ENCODE results near the gene HIGD1A. TPM values are rescaled to one million over a fixed set of nuclear protein-coding genes. Genes with fewer than 3 reads are reported as not detected.
A peak's percentile ranks its signal among the peaks of the same experiment; 100 is the strongest.

HIGD1A gene
- total RNA-seq, 4 donors from 2014 or later, result 171 to 217 (median 211) TPM

- no peaks in the 10 kb centered on the region for H3K27me3 ChIP-seq
- TF ChIP-seq POLR2A (IDR thresholded peaks at IDR 0.05), result peak in 1 of 2 donors; percentile 18
- TF ChIP-seq CTCF (IDR thresholded peaks at IDR 0.05), result no peak
- 80 to 86% methylated on average over 6 of the region's 6 CpGs for WGBS, 2 donors
- no peaks in the 10 kb centered on the region for H3K9me3 ChIP-seq
- peak overlapping the region in 2 of 3 donors; percentile 10 to 53 for H3K27ac ChIP-seq
- intact Hi-C loops (cut with DNase I), result no loop called here
- DNase-seq, result no peak
- peaks cover 0 to 19% of the 10 kb centered on the region in 2 donors for H3K4me1 ChIP-seq
- H3K36me3 ChIP-seq, result no peaks in the 10 kb centered on the region
- H3K4me3 ChIP-seq (replicated peaks in 1 of 3), result no peak overlapping the region
Observed at GRCh38 chr3:42851228-42851834, 47.0 kb upstream of the HIGD1A start.

- H3K36me3 ChIP-seq, result no peaks in the 10 kb centered on the region
- intact Hi-C loops (cut with DNase I), result no loop called here
- no peak overlapping the region for H3K4me3 ChIP-seq (replicated peaks in 1 of 3)
- TF ChIP-seq CTCF (IDR thresholded peaks at IDR 0.05) (no peak), POLR2A (IDR thresholded peaks at IDR 0.05) (no peak)
- no peak for DNase-seq
- no peaks in the 10 kb centered on the region for H3K27me3 ChIP-seq
- H3K4me1 ChIP-seq, result peaks cover 0 to 22% of the 10 kb centered on the region in 2 donors
- H3K9me3 ChIP-seq, result no peaks in the 10 kb centered on the region
- WGBS, 2 donors, result 93 to 96% methylated on average over 3 of the region's 3 CpGs
- H3K27ac ChIP-seq, result peak overlapping the region in 1 of 3 donors; percentile 53
Observed at GRCh38 chr3:42850263-42850662, 46.0 kb upstream of the HIGD1A start.

GRCh38 chr3:42849017-42849416, 44.7 kb upstream of the HIGD1A start:
- DNase-seq, result no peak
- no peak overlapping the region for H3K27ac ChIP-seq
- H3K36me3 ChIP-seq, result no peaks in the 10 kb centered on the region
- no peak overlapping the region for H3K4me3 ChIP-seq (replicated peaks in 1 of 3)
- WGBS, 2 donors, result 96 to 97% methylated on average over 7 of the region's 7 CpGs
- H3K9me3 ChIP-seq, result no peaks in the 10 kb centered on the region
- no peaks in the 10 kb centered on the region for H3K27me3 ChIP-seq
- intact Hi-C loops (cut with DNase I), result no loop called here
- H3K4me1 ChIP-seq, result peaks cover 5 to 26% of the 10 kb centered on the region in 2 donors
- TF ChIP-seq CTCF (IDR thresholded peaks at IDR 0.05), result no peak
- TF ChIP-seq POLR2A (IDR thresholded peaks at IDR 0.05), result no peak

- Histone ChIP-seq H3K27me3 (no peaks in the 10 kb centered on the region), H3K4me3 (replicated peaks in 1 of 3) (no peak overlapping the region), H3K4me1 (peaks cover 5 to 22% of the 10 kb centered on the region in 2 donors), H3K36me3 (no peaks in the 10 kb centered on the region), H3K27ac (peak overlapping the region; percentile 11 to 44 (median 32)), H3K9me3 (no peaks in the 10 kb centered on the region)
- DNase-seq, result peak; percentile 13 to 20
- WGBS, 2 donors, result 57 to 58% methylated on average over 4 of the region's 4 CpGs
- TF ChIP-seq POLR2A (IDR thresholded peaks at IDR 0.05), result no peak
- no peak for TF ChIP-seq CTCF (IDR thresholded peaks at IDR 0.05)
- intact Hi-C loops (cut with DNase I), result no loop called here
Observed at GRCh38 chr3:42847731-42848130, 43.4 kb upstream of the HIGD1A start.

GRCh38 chr3:42846685-42847522, 42.6 kb upstream of the HIGD1A start:
- no peak for DNase-seq
- no peaks in the 10 kb centered on the region for H3K9me3 ChIP-seq
- H3K4me3 ChIP-seq (replicated peaks in 1 of 3), result no peak overlapping the region
- TF ChIP-seq CTCF (IDR thresholded peaks at IDR 0.05), result no peak
- no peak for TF ChIP-seq POLR2A (IDR thresholded peaks at IDR 0.05)
- H3K27ac ChIP-seq, result peak overlapping the region; percentile 11 to 44 (median 32)
- H3K4me1 ChIP-seq, result peaks cover 5 to 21% of the 10 kb centered on the region in 2 donors
- 56 to 63% methylated on average over 5 of the region's 5 CpGs for WGBS, 2 donors
- no peaks in the 10 kb centered on the region for H3K36me3 ChIP-seq
- no peaks in the 10 kb centered on the region for H3K27me3 ChIP-seq
- intact Hi-C loops (cut with DNase I), result no loop called here

Measured in thyroid gland (tissue), 4 donors.